SK-N-SH treated with all-trans-retinoic acid at 6 μM for 48 hours (cell line): Measurements from ENCODE around the gene ARFIP2.

Experiments
- BACH2 ChIP-seq: fragments of 250-450 bp; sonication (Bioruptor Pico); IDR thresholded peaks from 2 replicates; pipeline ENCODE4 v1.9.0; 2021; ENCODE audit warnings: mild to moderate bottlenecking, borderline replicate concordance
- CSDC2 ChIP-seq: fragments of 250-450 bp; sonication (Bioruptor Pico); IDR thresholded peaks from 2 replicates; pipeline ENCODE4 v1.5.0; 2020; ENCODE audit warnings: mild to moderate bottlenecking, moderate library complexity
- RARB ChIP-seq: fragments of 250-450 bp; sonication (Bioruptor Pico); IDR thresholded peaks from 2 replicates; pipeline ENCODE4 v1.8.0; 2021; ENCODE audit warnings: mild to moderate bottlenecking, moderate library complexity
- ZFP30 ChIP-seq: fragments of 450-650 bp; formaldehyde crosslinking; IDR thresholded peaks from 2 replicates; pipeline ENCODE4 v1.5.0; 2022; ENCODE audit warnings: mild to moderate bottlenecking, moderate library complexity
- TF ChIP-seq, protein P1 (sequence below): fragments of 250-450 bp; sonication (Bioruptor Pico); IDR thresholded peaks from 2 replicates; pipeline ENCODE4 v1.8.0; 2020; ENCODE audit warnings: mild to moderate bottlenecking, moderate library complexity, borderline replicate concordance

DNA sequence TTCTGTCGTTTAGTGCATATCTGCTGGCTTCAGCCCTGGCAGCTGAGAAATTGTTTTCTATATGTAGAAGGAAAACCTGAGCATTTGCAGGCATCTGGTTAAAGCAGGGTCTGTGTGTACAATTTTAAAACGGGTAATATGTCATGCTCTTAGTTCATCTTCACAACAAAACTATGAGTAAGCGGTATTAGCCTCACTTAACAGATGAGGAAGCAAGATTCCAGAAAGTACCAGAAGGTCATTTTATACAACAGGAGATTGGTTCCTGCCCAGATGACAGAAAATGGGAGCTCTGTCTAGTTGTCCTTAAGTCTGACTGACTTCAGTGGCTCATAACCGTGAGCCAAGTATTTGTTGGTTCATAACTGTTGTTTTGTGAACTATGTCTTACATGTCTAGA lies 1.3 kb upstream of the ARFIP2 start:
- TF ChIP-seq CSDC2 (CRISPR knock-in tag) (no peak), ZFP30 (no peak), BACH2 (no peak), RARB (no peak)
- TF ChIP-seq, protein P1, sequence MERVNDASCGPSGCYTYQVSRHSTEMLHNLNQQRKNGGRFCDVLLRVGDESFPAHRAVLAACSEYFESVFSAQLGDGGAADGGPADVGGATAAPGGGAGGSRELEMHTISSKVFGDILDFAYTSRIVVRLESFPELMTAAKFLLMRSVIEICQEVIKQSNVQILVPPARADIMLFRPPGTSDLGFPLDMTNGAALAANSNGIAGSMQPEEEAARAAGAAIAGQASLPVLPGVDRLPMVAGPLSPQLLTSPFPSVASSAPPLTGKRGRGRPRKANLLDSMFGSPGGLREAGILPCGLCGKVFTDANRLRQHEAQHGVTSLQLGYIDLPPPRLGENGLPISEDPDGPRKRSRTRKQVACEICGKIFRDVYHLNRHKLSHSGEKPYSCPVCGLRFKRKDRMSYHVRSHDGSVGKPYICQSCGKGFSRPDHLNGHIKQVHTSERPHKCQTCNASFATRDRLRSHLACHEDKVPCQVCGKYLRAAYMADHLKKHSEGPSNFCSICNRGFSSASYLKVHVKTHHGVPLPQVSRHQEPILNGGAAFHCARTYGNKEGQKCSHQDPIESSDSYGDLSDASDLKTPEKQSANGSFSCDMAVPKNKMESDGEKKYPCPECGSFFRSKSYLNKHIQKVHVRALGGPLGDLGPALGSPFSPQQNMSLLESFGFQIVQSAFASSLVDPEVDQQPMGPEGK (CRISPR knock-in tag): no peak
